Measurements from ENCODE around the gene ZNF366.

- TF ChIP-seq CTCF (IDR thresholded peaks at IDR 0.05) (no peak), POLR2A (IDR thresholded peaks at IDR 0.05) (no peak), EP300 (IDR thresholded peaks at IDR 0.05) (no peak)
Observed at GRCh38 chr5:72509401-72509800, 2.2 kb upstream of the ZNF366 start.

Data from ovary (tissue), 3 donors.